Measurements from ENCODE around the gene CRACR2A. TPM values are rescaled to one million over a fixed set of nuclear protein-coding genes. Genes with fewer than 3 reads are reported as not detected.

CRACR2A gene
- total RNA-seq, 1 donor from 2014 or later, result 30.0 TPM

GRCh38 chr12:3594966-3595365 is 157.9 kb downstream of the CRACR2A start:
- Mint-ChIP-seq H3K27ac (no peak overlapping the region), H3K4me1 (ENCODE audit: low read depth) (no peaks in the 10 kb centered on the region), H3K36me3 (ENCODE audit: low read depth) (no peaks in the 10 kb centered on the region), H3K27me3 (ENCODE audit: insufficient read depth) (peaks cover 4% of the 10 kb centered on the region), H3K4me3 (no peak overlapping the region), H3K9me3 (no peaks in the 10 kb centered on the region)
- DNase-seq (ENCODE audit: low spot score), result no peak
- intact Hi-C loops (cut with micrococcal nuclease), result no loop called here

GRCh38 chr12:3593906-3594483 is 158.9 kb downstream of the CRACR2A start:
- DNase-seq (ENCODE audit: low spot score), result no peak
- Mint-ChIP-seq H3K4me1 (ENCODE audit: low read depth) (no peaks in the 10 kb centered on the region), H3K4me3 (no peak overlapping the region), H3K9me3 (no peaks in the 10 kb centered on the region), H3K27ac (no peak overlapping the region), H3K27me3 (ENCODE audit: insufficient read depth) (peaks cover 4% of the 10 kb centered on the region), H3K36me3 (ENCODE audit: low read depth) (no peaks in the 10 kb centered on the region)
- intact Hi-C loops (cut with micrococcal nuclease), result no loop called here

- Mint-ChIP-seq H3K27ac (no peak overlapping the region), H3K36me3 (ENCODE audit: low read depth) (no peaks in the 10 kb centered on the region), H3K27me3 (ENCODE audit: insufficient read depth) (no peaks in the 10 kb centered on the region), H3K4me1 (ENCODE audit: low read depth) (no peaks in the 10 kb centered on the region), H3K4me3 (no peak overlapping the region), H3K9me3 (no peaks in the 10 kb centered on the region)
- intact Hi-C loops (cut with micrococcal nuclease), result no loop called here
- DNase-seq (ENCODE audit: low spot score), result no peak
Observed at GRCh38 chr12:3592856-3593625, 159.9 kb downstream of the CRACR2A start.

- DNase-seq (ENCODE audit: low spot score), result no peak
- no peaks in the 10 kb centered on the region for H3K4me1 Mint-ChIP-seq (ENCODE audit: low read depth)
- H3K27me3 Mint-ChIP-seq (ENCODE audit: insufficient read depth), result peaks cover 6% of the 10 kb centered on the region
- intact Hi-C loops (cut with micrococcal nuclease), result no loop called here
- H3K9me3 Mint-ChIP-seq, result no peaks in the 10 kb centered on the region
- no peak overlapping the region for H3K4me3 Mint-ChIP-seq
- H3K36me3 Mint-ChIP-seq (ENCODE audit: low read depth), result no peaks in the 10 kb centered on the region
- no peak overlapping the region for H3K27ac Mint-ChIP-seq
Observed at GRCh38 chr12:3589745-3590144, 163.2 kb downstream of the CRACR2A start.

- peaks cover 6% of the 10 kb centered on the region for H3K27me3 Mint-ChIP-seq (ENCODE audit: insufficient read depth)
- H3K36me3 Mint-ChIP-seq (ENCODE audit: low read depth), result no peaks in the 10 kb centered on the region
- intact Hi-C loops (cut with micrococcal nuclease), result no loop called here
- no peak for DNase-seq (ENCODE audit: low spot score)
- no peaks in the 10 kb centered on the region for H3K9me3 Mint-ChIP-seq
- no peak overlapping the region for H3K4me3 Mint-ChIP-seq
- H3K27ac Mint-ChIP-seq, result no peak overlapping the region
- no peaks in the 10 kb centered on the region for H3K4me1 Mint-ChIP-seq (ENCODE audit: low read depth)
Observed at GRCh38 chr12:3587402-3588013, 165.4 kb downstream of the CRACR2A start.

- H3K4me3 Mint-ChIP-seq, result no peak overlapping the region
- H3K4me1 Mint-ChIP-seq (ENCODE audit: low read depth), result no peaks in the 10 kb centered on the region
- no peak for DNase-seq (ENCODE audit: low spot score)
- no peak overlapping the region for H3K27ac Mint-ChIP-seq
- no peaks in the 10 kb centered on the region for H3K9me3 Mint-ChIP-seq
- intact Hi-C loops (cut with micrococcal nuclease), result no loop called here
- no peaks in the 10 kb centered on the region for H3K36me3 Mint-ChIP-seq (ENCODE audit: low read depth)
- peaks cover 6% of the 10 kb centered on the region for H3K27me3 Mint-ChIP-seq (ENCODE audit: insufficient read depth)
Observed at GRCh38 chr12:3583656-3584334, 169.1 kb downstream of the CRACR2A start.

GRCh38 chr12:3580094-3580749 is 172.7 kb downstream of the CRACR2A start:
- H3K9me3 Mint-ChIP-seq, result no peaks in the 10 kb centered on the region
- H3K36me3 Mint-ChIP-seq (ENCODE audit: low read depth), result no peaks in the 10 kb centered on the region
- H3K27ac Mint-ChIP-seq, result no peak overlapping the region
- H3K27me3 Mint-ChIP-seq (ENCODE audit: insufficient read depth), result peaks cover 6% of the 10 kb centered on the region
- DNase-seq (ENCODE audit: low spot score), result no peak
- H3K4me1 Mint-ChIP-seq (ENCODE audit: low read depth), result no peaks in the 10 kb centered on the region
- intact Hi-C loops (cut with micrococcal nuclease), result no loop called here
- H3K4me3 Mint-ChIP-seq, result no peak overlapping the region

- intact Hi-C loops (cut with micrococcal nuclease), result no loop called here
- peaks cover 6% of the 10 kb centered on the region for H3K27me3 Mint-ChIP-seq (ENCODE audit: insufficient read depth)
- no peak overlapping the region for H3K4me3 Mint-ChIP-seq
- H3K27ac Mint-ChIP-seq, result no peak overlapping the region
- DNase-seq (ENCODE audit: low spot score), result no peak
- H3K4me1 Mint-ChIP-seq (ENCODE audit: low read depth), result no peaks in the 10 kb centered on the region
- no peaks in the 10 kb centered on the region for H3K36me3 Mint-ChIP-seq (ENCODE audit: low read depth)
- no peaks in the 10 kb centered on the region for H3K9me3 Mint-ChIP-seq
Observed at GRCh38 chr12:3579446-3580093, 173.3 kb downstream of the CRACR2A start.

- H3K4me3 Mint-ChIP-seq, result no peak overlapping the region
- H3K9me3 Mint-ChIP-seq, result no peaks in the 10 kb centered on the region
- no peak for DNase-seq (ENCODE audit: low spot score)
- H3K4me1 Mint-ChIP-seq (ENCODE audit: low read depth), result no peaks in the 10 kb centered on the region
- no peaks in the 10 kb centered on the region for H3K36me3 Mint-ChIP-seq (ENCODE audit: low read depth)
- no peak overlapping the region for H3K27ac Mint-ChIP-seq
- intact Hi-C loops (cut with micrococcal nuclease), result no loop called here
- peaks cover 14% of the 10 kb centered on the region for H3K27me3 Mint-ChIP-seq (ENCODE audit: insufficient read depth)
Observed at GRCh38 chr12:3578557-3578956, 174.4 kb downstream of the CRACR2A start.

GRCh38 chr12:3576891-3577290 is 176.0 kb downstream of the CRACR2A start:
- no peak for DNase-seq (ENCODE audit: low spot score)
- Mint-ChIP-seq H3K27ac (no peak overlapping the region), H3K4me1 (ENCODE audit: low read depth) (no peaks in the 10 kb centered on the region)

GRCh38 chr12:3574986-3575385 is 177.9 kb downstream of the CRACR2A start:
- H3K27ac Mint-ChIP-seq, result no peak overlapping the region
- intact Hi-C loops (cut with micrococcal nuclease), result no loop called here
- H3K4me3 Mint-ChIP-seq, result no peak overlapping the region
- no peaks in the 10 kb centered on the region for H3K4me1 Mint-ChIP-seq (ENCODE audit: low read depth)
- no peaks in the 10 kb centered on the region for H3K36me3 Mint-ChIP-seq (ENCODE audit: low read depth)
- no peaks in the 10 kb centered on the region for H3K9me3 Mint-ChIP-seq
- H3K27me3 Mint-ChIP-seq (ENCODE audit: insufficient read depth), result peaks cover 22% of the 10 kb centered on the region
- DNase-seq (ENCODE audit: low spot score), result no peak

More at GRCh38 chr12:3576891-3577290, 176.0 kb downstream of the CRACR2A start:
- H3K36me3 Mint-ChIP-seq (ENCODE audit: low read depth), result no peaks in the 10 kb centered on the region
- intact Hi-C loops (cut with micrococcal nuclease), result no loop called here
- H3K4me3 Mint-ChIP-seq, result no peak overlapping the region
- H3K27me3 Mint-ChIP-seq (ENCODE audit: insufficient read depth), result peaks cover 21% of the 10 kb centered on the region
- H3K9me3 Mint-ChIP-seq, result no peaks in the 10 kb centered on the region

- Mint-ChIP-seq H3K27ac (no peak overlapping the region), H3K4me1 (ENCODE audit: low read depth) (no peaks in the 10 kb centered on the region), H3K4me3 (no peak overlapping the region), H3K9me3 (no peaks in the 10 kb centered on the region), H3K36me3 (ENCODE audit: low read depth) (no peaks in the 10 kb centered on the region), H3K27me3 (ENCODE audit: insufficient read depth) (peaks cover 27% of the 10 kb centered on the region)
- intact Hi-C loops (cut with micrococcal nuclease), result no loop called here
- DNase-seq (ENCODE audit: low spot score), result no peak
Observed at GRCh38 chr12:3572560-3572959, 180.3 kb downstream of the CRACR2A start.

Measured in activated T-helper 1 cell treated with anti-CD3 and anti-CD28 coated beads, Interleukin-12 subunit alpha, Interleukin-12 subunit beta, Interleukin-2, Interleukin-4 antibody, amounts not matched to agents 30 ng/mL and 10 ng/mL and 1 ng/mL, durations not matched to agents 14 hours and 24 hours and 36 hours (primary cell).